ENCODE measurements around the gene DPF3. TPM values are rescaled to one million over a fixed set of nuclear protein-coding genes. Genes with fewer than 3 reads are reported as not detected.

Gene DPF3
- total RNA-seq, 2 donors from 2014 or later = 0.19 to 0.93 TPM

DNA sequence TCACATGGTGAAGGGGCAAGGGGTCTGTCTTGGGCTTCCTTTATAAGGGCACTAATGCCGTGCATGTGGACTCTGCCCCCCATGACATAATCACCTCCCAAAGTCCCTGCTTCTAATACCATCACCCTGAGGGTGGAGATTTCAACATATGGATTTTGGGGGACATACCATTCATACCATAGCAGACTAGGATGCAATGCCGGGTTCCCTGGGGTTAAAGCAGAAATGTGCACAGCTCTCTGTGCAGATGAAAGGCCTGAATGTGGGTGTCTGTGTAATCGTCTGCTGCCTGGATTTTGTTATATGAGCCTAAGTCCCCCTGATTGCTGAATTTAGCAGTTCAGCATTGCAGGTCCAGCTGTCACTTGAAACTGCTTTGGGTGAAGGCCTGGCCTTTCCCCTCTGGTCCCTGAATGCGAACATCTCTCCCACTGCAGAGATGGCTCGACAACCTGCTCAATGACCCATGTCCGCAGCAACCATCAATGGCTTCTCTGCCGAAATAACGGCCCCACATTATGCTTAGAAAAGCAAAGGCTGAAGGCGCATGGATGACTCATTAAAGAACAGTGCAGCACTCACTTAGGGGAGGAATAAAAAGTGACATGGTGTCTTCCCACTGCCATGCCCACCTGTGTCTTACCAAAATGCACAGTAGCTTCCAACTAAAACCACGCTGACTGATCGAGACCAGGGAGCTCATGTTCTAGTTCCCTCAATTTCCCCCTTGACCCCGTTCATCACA, 286.3 kb downstream of the DPF3 start:
- intact Hi-C loops (cut with DNase I) = no loop called here
- DNase-seq (ENCODE audit: low spot score) = no peak

DNA sequence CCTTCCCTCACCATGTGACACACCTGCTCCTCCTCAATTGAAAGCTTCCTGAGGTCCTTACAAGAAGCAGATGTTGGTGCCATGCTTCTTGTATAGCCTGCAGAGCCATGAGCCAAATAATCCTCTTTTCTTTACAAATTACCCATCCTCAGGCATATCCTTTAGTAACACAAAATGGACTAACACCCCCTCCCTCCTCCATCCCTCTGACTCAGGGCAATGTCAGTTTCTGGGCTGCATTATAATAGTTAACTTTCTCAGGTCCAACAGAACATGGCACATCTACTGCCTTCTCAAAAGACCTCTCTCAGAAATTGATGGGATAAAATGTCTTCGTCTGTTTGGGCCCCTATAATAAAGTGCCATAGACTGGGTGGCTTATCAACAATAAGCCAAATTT, 287.0 kb downstream of the DPF3 start:
- intact Hi-C loops (cut with DNase I) = no loop called here
- no peak for DNase-seq (ENCODE audit: low spot score)

DNA sequence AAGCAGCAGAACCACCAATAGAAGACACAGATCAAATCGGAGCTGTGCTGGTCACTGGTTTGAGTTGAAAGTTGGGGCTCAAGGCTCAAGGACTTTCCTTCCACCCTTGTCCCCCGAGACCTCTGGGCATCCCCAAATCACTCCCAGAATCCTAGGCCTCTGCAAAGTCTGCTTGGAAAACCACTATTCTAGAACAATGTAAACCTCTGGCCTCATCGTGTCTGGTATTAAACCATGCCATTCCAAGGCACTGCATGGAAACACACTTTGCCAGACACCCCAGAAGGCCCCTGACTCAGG, 288.0 kb downstream of the DPF3 start:
- intact Hi-C loops (cut with DNase I) = no loop called here
- no peak for DNase-seq (ENCODE audit: low spot score)

DNA sequence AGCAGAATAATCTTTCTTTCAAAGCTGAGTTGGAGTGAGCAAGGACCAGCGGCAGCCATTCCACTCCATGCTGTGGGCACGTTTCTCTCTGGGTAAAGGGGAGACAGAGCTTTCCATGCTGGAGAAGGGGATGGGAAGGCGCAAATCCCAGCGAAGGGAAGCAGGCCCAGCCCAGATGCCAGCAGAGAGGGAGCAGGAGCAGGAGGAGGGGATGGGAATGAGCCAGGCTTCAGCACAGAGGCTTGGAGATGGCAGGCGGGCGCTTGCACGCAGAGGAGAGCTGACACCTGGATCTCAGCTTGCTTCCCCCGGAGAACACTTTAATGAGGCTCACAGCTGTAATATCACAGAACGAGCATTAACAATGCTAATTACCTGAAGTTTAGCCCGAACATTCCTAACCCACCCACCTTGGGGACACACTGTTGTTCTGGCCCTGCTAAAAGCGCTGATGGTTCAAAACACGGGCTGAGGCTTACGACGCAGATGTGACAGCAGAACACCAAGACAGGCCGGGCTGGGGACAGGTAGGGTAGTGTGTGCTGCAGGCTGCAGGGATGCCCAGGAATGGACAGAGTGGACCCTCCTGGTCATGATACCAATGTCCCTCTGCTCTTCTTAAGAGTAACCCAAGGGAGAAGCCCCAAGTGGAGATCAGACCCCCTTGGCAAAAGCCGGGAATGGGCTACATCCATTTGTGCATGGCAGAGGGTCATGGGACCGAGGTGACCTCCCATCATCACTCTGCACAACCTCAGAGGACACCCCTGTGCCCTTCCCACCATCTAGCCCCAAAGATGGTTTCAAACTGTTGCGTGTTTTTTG, 288.6 kb downstream of the DPF3 start:
- no peak for DNase-seq (ENCODE audit: low spot score)
- intact Hi-C loops (cut with DNase I) = no loop called here

DNA sequence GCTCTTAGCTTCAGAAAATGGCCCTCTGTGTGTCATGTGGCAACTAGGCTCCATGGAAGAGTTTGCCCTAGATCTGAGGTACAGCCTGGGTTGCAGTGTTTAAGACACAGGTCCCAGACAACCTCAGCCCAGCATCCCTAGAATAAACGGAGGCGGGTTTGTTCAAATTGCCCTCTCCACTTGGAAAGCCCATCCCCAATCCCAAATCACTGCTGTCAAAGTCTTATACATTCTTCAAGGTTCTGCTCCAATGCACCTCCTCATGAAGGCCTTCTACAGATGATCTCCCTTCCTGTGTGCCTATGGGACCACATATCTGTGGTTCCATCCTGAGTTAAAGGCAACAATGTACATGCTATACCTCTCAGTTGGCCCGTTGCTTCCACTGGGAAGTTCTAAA, 289.8 kb downstream of the DPF3 start:
- intact Hi-C loops (cut with DNase I) = no loop called here
- DNase-seq (ENCODE audit: low spot score) = peak; percentile 1

DNA sequence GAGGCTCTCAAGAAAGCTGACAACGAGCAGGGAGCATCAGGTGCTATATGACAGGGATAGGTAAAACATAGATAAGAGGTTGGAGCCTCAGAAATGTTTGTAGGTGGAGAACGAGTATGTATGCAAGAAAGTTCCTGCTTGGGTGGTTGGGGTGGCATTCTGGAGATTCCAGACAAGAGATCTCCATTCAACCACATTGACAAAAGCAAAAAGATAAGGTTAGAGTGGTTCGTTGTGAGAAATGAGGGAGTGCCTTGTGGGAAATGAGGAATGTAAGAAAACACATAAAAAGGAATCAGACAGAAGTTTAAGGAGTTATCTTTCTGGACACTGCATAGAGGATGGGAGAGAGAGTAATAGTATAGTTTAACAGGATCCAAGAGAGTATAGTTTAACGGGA, 290.3 kb downstream of the DPF3 start:
- intact Hi-C loops (cut with DNase I) = no loop called here
- no peak for DNase-seq (ENCODE audit: low spot score)

DNA sequence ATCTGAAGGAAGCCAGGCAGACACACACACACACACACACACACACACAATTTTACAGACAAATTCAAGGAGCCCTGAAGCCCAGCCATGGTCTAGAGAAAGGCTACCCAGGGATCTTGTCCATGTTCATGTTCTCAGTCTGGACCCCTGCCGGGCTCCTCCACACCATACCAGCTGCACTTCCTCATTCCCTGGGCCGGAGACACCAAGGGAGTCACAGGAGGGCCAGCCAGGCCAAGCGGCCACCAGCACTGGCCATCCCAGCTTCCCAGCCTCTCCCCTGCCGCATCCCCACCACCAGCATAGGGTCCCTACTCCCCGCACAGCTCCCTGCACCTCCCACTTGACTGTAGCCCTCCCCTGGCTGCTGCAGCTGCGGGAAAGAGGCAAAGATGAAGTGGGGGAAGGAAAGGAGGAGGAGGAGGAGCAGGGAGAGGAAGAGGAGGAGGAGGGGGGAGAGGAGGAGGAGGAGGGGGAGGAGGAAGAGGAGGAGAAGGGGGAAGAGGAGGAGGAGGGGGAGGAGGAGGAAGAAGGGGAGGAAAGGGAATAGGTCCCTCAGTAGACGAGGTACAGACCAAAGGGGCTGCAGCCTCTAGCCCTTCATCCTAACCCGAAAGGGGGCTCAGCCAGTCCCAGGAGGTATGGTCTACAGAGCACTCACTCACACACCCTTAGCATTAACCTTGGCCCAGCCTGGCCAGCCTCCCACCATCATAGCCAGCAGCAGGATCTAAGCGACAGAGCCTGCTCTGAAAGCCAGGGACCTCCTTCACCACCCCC, 293.2 kb downstream of the DPF3 start:
- DNase-seq (ENCODE audit: low spot score) = peak; percentile 70
- intact Hi-C loops (cut with DNase I) = no loop called here

DNA sequence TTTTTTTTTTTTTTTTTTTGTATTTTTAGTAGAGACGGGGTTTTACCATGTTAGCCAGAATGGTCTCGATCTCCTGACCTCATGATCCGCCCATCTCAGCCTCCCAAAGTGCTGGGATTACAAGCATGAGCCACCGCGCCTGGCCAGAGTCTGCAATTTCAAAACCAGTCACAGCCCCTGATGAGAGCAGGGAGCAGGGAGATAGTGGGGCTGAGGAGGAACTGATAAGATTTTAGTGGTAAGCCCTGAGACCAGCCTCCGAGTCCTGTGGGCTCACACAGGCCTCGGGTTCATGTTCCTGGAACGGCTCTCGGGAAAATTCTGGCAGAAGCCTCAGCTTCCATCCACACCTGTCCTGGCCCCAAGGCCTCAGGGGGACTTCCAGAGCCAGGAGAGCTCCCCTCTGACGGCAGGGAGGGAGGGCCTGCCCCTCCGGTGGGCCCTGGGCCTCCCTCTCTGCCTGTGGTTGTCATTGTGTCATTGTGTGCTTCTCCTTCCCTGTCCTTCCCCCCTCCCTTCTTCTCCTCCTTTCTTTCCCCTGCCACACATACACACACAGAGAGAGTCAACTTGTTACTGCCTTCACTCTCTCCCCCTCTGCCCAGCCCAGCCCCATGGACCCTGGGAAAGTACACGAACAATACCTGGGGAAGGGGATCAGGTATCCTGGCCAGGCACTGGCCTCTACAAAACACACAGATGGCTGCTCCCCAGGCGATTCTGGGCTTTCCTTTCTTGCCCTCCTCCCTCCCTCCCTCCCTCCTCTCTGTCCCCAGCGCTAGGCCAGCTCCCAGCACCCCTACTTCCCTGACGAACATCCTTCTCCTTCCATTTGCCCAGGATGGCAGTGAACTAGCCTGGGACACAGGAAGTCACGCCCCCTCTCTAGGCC, 294.1 kb downstream of the DPF3 start:
- DNase-seq (ENCODE audit: low spot score) = peak; percentile 61
- intact Hi-C loops (cut with DNase I) = no loop called here

DNA sequence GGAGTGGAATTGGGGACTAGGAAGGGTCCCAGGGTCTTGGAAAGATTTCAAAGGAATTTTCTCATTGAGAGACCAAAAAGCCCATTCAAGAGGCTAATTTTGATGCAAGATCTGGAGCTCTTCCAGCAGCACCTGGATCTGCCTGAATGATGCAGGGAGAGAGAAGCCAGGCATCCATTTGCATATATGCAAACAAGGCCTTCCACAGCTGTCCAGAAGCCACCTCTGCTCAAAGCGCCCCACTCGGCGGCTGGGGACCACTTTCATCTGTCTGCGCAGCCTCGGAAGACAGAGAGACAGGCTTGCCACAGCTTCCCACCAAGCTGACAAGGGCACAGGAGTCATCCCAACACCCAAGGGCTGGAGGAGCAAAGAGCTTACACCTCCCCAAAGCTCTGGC, 295.6 kb downstream of the DPF3 start:
- intact Hi-C loops (cut with DNase I) = no loop called here
- peak; percentile 64 for DNase-seq (ENCODE audit: low spot score)

DNA sequence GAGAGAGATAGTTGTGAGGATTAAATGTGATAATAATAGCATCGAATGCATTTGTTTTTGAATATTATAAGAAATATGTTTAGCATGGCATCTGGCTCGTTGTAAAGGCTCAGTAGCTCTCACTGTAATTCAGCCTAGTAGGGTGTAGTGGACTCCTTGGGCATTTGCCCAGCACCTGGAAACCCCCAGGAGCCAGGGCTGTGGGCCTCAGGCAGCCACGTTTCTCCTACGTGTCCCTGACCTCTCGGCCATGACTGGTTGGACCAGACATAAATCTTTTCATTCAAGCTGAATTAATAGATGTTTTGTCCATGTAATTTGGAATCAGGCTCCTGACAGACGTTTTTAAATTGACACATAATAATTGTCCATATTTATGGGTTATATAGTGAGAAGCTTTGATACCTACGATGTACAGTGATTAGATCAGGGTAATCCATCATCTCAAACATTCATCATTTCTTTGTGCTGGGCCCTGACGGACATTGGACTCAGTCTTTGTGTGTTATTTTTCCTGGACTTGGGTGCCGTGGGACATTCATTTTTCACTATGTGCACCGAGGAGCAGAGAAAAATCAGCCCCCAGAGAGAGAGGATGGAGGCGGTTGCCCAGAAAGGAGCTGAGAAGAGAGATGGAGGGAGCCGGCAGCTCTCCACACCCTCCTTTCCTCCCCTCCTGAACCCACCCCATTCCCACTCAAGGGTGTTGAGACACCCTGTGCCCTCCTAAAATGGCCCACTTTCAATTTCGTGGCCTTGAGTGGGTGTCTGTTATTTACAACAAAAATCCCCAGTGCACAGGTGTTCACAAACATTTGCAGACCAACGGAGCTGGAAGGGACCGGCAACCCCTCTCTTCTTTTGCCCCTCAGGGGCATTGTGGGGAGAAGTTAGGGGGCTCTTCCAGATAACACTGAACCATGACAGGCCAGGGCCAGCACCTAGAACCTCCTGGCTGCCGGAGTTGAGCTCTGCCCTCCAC, 296.4 kb downstream of the DPF3 start:
- peak; percentile 41 for DNase-seq (ENCODE audit: low spot score)
- intact Hi-C loops (cut with DNase I) = no loop called here

DNA sequence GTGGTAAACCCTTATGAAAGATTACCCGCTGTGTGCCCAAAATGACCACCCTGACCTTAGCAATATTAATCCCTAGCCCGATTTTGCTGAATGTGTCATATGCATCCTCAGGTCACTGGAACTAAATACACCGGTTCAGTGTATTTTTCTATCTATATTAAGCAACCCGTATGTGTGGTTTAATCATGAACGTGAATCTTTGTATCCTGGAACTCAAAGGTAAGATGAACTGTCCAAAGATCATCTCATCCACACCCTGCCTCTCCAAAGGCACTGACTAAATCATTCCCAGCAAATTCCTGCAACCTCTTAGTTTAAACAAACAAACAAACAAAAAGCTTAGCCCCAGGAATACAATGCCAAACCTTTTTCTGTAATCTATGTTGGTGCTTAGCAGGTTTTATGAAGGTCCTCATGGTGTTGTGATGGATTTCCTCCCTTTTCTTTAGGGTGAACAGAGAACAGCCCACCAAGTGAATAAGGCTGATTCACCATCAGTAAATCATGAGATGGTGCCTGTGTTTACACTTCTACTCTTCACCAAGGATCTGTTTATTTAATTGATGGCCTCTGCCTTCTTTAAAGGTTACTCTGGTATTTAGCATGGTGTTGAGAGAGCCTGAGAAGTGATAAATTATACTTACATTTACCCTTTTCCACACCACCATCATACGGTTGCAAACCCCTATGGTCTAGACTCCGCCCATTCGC, 298.6 kb downstream of the DPF3 start:
- intact Hi-C loops (cut with DNase I) = no loop called here
- DNase-seq (ENCODE audit: low spot score) = peak; percentile 30

DNA sequence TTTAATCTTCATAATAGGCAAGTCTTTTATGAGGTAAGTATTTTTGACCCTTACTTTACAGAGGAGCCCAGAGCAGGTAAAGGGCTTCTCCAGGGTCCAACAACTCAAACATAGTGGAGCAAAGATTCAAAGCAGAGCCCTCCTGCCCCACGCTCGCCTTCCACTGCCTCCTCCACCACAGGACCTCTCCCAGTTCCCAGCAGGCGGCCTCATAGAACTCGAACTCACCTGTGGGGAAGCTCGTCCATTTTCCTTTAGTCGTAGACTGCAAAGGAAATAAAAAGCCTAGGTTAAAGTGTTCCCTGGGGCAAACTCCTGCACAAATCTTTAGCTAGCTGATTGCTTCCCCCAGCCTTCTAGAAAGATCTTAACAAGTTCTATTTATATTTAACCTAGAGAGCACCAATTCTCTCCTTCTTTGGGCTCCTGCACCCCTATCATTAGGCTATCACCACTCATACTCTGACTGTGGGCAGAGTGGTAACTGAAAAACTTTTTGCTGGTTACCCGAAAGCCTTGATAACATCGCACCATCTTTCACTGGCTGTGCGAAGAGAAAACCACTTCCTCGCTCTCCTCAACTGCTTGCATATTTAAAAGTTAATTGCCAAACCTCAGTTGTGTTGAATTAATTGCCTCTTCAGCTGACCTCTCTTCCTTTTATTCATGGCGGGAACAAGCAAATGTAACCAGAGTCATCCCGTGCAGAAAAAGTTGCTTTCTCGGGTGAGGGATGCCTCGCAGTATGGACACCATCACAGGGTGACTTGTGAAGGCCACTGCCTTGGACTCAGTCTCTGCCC, 299.6 kb downstream of the DPF3 start:
- intact Hi-C loops (cut with DNase I) = no loop called here

DNA sequence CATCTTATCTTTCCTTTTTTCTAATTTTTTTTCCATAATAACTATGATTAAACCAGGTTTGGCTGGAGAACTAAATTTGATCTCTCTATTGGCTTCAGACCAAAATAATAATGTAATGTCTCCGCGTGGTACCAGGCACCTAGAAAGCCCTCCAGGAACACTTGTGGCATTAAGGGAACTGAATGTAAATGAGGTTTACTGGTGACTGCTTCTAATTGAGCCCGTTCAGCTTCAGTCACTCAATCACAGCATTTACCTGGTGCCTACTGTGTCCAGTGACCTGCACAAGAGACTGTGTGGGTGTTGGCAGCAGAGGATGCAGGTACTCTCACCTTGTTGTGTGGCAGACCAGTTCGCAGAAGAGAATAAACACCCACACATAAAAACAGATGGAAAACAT, 302.5 kb downstream of the DPF3 start:
- intact Hi-C loops (cut with DNase I) = no loop called here
- DNase-seq (ENCODE audit: low spot score) = peak; percentile 13

More for the DNA sequence above, 299.6 kb downstream of the DPF3 start:
- DNase-seq (ENCODE audit: low spot score) = peak; percentile 36

DNA sequence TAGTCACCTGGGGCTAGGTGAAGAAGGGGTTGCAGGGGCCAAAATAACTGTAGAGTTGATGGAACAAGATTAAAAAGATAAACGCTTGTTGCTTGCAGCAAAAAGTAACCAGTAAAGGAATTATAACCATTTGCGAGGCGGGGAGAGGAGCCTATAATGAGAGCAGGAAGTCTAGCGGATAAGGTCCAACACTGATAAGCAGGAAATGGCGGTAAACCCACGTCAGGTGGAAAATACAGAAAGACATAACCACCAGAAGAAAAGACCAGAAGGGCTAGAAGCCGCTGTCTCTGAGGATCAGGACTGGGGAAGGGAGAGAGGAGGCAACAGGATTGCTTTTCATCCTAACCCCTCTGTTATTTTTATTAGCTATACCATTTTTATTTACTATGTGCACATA, 303.3 kb downstream of the DPF3 start:
- intact Hi-C loops (cut with DNase I) = no loop called here
- peak; percentile 0 for DNase-seq (ENCODE audit: low spot score)

DNA sequence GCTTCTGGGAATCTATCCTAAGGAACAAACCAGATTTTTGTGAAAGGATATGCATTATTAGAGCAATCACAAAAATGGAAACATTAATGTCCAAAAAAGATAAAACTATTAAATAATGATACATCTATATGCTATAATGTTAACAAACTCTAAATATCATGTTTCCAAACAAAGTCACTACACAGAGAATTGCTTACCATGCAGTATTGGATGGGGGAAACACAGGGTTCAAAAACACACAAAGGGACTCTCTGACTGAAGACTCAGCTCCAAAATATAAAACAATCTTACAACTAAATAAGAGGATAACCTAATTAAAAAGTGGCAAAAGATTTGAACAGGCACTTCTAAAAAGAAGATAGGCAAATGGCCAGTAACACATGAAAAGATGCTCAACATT, 304.2 kb downstream of the DPF3 start:
- no peak for DNase-seq (ENCODE audit: low spot score)
- intact Hi-C loops (cut with DNase I) = no loop called here

DNA sequence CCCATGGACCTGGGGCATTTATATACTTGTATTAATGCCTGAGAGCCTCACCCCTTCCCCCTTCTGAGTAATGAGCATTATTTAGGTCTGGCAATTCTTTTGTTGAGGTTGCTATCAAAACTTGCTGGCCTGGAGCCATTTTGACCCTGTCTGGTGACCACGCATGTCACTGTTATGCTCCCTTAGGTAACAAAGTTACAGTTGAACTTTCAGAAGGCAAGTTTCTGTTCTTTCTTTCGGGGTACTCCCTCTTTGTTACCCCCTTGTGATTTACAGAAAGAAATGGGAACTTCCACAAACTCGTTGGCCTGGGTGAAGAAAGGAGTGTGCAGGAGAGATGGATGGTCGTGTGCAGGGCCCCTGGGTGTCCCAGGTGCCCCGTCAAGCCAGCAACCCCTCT, 305.4 kb downstream of the DPF3 start:
- intact Hi-C loops (cut with DNase I) = no loop called here
- DNase-seq (ENCODE audit: low spot score) = no peak

Measured in posterior vena cava (tissue), 2 donors.